Activated naive CD8-positive, alpha-beta T cell treated with anti-CD3 and anti-CD28 coated beads, Interleukin-2, amount 50 U/mL, for 24 hours (primary cell): Measurements from ENCODE around the gene HMGCS1.
"Not testable (repeated sequence)": the region's sequence is repeated elsewhere in the genome, so short reads cannot be mapped to it uniquely, and the experiment has no call there.

ENCODE experiments used
- ATAC-seq: fragments of 150-1000 bp; cut with Tn5 transposase; one replicate; pipeline ENCODE4 v1.10.0; 2021
- DNase-seq: peaks from one replicate; pipeline ENCODE4 v3.0.0; 2021
- H3K27ac Mint-ChIP-seq: one replicate; pipeline ENCODE4 v1.8.0; 2021; ENCODE audit warnings: mild to moderate bottlenecking, mixed read lengths
- H3K27me3 Mint-ChIP-seq: one replicate; pipeline ENCODE4 v1.8.0; 2021; ENCODE audit warnings: mixed read lengths
- H3K36me3 Mint-ChIP-seq: one replicate; pipeline ENCODE4 v1.8.0; 2021; ENCODE audit warnings: low read depth, mixed read lengths
- H3K4me1 Mint-ChIP-seq: one replicate; pipeline ENCODE4 v1.8.0; 2021; ENCODE audit warnings: mixed read lengths
- H3K4me3 Mint-ChIP-seq: one replicate; pipeline ENCODE4 v1.8.0; 2021; ENCODE audit warnings: mild to moderate bottlenecking, moderate library complexity, mixed read lengths
- H3K9me3 Mint-ChIP-seq: one replicate; pipeline ENCODE4 v1.8.0; 2021; ENCODE audit warnings: mixed read lengths

HMGCS1 gene

DNA sequence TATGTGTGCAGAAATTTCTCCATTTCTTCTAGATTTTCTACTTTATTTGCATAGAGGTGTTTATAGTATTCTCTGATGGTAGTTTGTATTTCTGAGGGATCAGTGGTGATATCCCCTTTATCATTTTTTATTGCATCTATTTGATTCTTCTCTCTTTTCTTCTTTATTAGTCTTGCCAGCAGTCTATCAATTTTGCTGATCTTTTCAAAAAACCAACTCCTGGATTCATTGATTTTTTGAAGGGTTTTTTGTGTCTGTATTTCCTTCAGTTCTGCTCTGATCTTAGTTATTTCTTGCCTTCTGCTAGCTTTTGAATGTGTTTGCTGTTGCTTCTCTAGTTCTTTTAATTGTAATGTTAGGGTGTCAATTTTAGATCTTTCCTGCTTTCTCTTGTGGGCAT lies 12.4 kb upstream of the HMGCS1 start:
- DNase-seq, ATAC-seq, H3K4me3 Mint-ChIP-seq, H3K4me1 Mint-ChIP-seq, H3K36me3 Mint-ChIP-seq, H3K27ac Mint-ChIP-seq, H3K27me3 Mint-ChIP-seq: not testable (repeated sequence)
- H3K9me3 Mint-ChIP-seq = peaks cover 11% of the 10 kb centered on the region

DNA sequence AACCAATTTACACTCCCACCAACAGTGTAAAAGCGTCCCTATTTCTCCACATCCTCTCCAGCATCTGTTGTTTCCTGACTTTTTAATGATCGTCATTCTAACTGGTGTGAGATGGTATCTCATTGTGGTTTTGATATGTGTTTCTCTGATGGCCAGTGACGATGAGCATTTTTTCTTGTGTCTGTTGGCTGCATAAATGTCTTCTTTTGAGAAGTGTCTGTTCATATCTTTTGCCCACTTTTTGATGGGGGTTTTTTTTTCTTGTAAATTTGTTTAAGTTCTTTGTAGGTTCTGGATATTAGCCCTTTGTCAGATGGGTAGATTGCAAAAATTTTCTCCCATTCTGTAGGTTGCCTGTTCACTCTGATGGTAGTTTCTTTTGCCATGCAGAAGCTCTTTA lies 10.3 kb upstream of the HMGCS1 start:
- peaks cover 11% of the 10 kb centered on the region for H3K9me3 Mint-ChIP-seq
- not testable (repeated sequence) for H3K27me3 Mint-ChIP-seq, DNase-seq, H3K27ac Mint-ChIP-seq, ATAC-seq, H3K4me1 Mint-ChIP-seq, H3K36me3 Mint-ChIP-seq, H3K4me3 Mint-ChIP-seq

DNA sequence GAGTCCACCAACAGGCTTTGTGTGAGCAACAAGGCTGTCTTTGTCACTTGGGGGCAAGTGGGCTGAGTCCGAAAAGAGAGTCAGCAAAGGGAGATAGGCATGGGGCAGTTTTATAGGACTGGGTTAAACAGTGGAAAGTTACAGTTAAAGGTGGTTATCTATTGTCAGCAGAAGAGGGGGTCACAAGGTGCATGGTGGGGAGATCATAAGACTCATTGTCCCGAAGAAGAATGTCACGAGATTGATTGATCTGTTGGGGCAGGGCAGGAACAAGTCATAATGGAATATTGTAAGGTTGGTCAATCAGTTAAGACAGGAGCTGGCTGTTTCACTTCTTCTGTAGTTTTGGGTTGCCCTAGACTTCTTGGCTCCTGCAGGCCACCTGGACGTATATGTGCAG lies 7.6 kb upstream of the HMGCS1 start:
- H3K36me3 Mint-ChIP-seq = no peaks in the 10 kb centered on the region
- H3K27ac Mint-ChIP-seq = no peak overlapping the region
- peaks cover under 1% of the 10 kb centered on the region for H3K9me3 Mint-ChIP-seq
- H3K4me3 Mint-ChIP-seq = no peak overlapping the region
- DNase-seq = no peak
- peaks cover 11% of the 10 kb centered on the region for H3K4me1 Mint-ChIP-seq
- no peaks in the 10 kb centered on the region for H3K27me3 Mint-ChIP-seq
- ATAC-seq = no peak

DNA sequence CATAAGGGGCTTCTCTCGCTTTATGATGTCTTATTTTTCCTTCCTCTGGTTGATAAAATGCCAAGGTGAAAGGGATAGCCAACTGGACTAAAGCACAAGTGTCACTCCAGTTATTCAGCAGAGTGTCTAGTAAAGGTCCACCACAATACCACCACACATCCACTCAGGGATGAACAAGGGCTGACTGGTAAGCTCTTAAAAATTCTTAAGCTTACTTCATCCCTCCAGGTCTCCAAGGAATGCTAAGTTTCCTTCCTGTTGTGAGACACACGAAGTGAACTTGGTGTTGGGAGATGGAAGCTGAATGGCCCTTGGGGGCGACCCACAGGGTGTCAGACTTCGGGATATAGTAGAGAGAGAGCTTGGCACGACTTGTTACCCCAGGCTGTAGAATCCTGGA lies 3.2 kb upstream of the HMGCS1 start:
- ATAC-seq (no peak), DNase-seq (no peak)
- Mint-ChIP-seq H3K27ac (peak overlapping the region; percentile 97), H3K4me3 (peak overlapping the region; percentile 35), H3K9me3 (peaks cover 10% of the 10 kb centered on the region), H3K36me3 (peaks cover 14% of the 10 kb centered on the region), H3K27me3 (peaks cover 3% of the 10 kb centered on the region), H3K4me1 (peaks cover 48% of the 10 kb centered on the region)

DNA sequence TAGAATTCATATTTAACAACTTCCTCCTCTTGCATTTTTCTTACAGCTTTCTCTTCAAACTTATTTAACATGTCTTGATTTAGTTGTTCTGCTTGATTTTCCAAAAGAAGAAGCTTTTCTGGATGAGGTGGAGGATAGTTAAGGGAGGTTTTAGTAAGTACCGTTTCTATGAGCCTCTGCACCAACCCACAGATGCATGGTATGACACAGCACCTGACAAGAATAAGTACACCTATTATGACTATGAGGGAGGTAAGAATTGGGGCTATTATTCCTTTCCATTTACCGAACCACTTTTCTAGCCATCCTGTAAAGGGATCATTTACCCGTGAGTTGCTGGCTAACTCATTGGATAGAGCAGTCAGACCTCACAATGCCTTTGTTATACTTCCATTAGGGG lies 2.5 kb upstream of the HMGCS1 start:
- Mint-ChIP-seq H3K27ac (peak overlapping the region; percentile 97), H3K36me3 (peaks cover 20% of the 10 kb centered on the region), H3K27me3 (peaks cover 3% of the 10 kb centered on the region), H3K9me3 (peaks cover 10% of the 10 kb centered on the region), H3K4me3 (peak overlapping the region; percentile 35), H3K4me1 (peaks cover 54% of the 10 kb centered on the region)
- ATAC-seq = no peak
- no peak for DNase-seq

DNA sequence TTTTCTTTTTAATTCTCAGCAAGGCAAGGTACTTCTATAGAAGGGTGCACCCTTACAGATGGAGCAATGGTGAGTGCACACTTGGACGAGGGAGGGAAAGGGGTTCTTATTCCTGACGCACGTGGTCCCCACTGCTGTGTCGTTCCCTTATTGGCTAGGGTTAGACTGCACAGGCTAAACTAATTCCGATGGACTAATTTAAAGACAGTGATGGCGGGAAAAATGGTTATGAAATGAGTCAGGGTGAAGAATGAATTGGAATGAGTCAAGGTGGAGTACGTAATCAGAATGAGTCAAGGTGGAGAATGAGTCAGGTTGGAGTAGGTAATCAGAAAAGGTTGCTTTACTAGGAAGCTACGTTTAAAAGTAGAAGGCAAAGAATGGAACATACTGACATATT lies 2.1 kb upstream of the HMGCS1 start:
- H3K4me1 Mint-ChIP-seq = peaks cover 56% of the 10 kb centered on the region
- DNase-seq (peak; percentile 25), ATAC-seq (peak; percentile 29)
- peaks cover 3% of the 10 kb centered on the region for H3K27me3 Mint-ChIP-seq
- H3K27ac Mint-ChIP-seq = peak overlapping the region; percentile 97
- H3K4me3 Mint-ChIP-seq = peak overlapping the region; percentile 35
- H3K9me3 Mint-ChIP-seq = peaks cover 10% of the 10 kb centered on the region
- peaks cover 22% of the 10 kb centered on the region for H3K36me3 Mint-ChIP-seq

DNA sequence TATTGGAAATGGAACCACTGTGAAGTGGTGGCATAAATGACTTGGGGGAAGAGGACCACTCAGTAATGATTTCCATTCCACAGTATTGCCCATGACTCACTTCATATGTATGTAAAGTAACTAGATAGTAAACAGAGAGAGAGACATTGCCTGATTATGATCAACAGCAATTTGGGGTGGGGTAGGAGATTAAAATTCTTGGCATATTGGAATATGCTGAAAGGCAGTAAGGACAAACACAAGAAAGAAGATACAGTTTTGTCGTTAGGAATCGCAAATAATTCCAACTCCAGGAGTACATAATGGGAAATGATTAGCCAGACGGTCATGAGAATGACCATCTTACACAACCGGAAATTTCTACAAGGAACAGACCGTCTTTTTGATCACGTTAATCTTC lies 1.5 kb upstream of the HMGCS1 start:
- H3K4me3 Mint-ChIP-seq = peak overlapping the region; percentile 45

DNA sequence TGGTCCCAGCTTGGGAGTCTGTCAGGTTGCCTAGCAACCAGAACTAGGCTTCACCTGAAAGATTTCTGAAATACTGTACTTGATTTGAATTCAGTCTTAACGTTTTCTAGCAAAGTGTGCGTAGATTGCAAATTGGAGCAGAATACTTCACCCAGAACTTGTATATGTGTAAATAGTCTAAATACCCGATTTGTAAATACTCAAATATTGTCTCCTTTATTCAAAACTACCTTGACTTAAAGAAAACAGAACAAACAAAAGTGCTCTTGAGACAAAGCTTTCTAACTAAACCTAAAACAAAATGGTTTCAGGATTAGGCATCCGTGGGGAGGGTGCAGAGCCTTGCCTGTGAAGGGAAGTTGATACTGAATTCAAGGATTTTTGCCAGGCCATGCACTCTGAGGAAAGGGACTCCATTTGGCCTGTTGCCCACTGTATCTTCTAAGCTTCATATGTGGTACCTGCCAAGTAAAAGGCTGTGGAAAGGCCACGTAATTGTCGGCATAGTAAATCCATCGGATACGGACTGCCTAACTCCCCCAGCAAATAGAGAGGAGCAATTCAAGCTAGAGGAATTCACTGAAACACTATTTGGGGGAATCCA lies 744 bp upstream of the HMGCS1 start:
- peaks cover 10% of the 10 kb centered on the region for H3K9me3 Mint-ChIP-seq
- peak overlapping the region; percentile 92 for H3K4me3 Mint-ChIP-seq
- H3K27me3 Mint-ChIP-seq = peaks cover 3% of the 10 kb centered on the region
- ATAC-seq (no peak), DNase-seq (no peak)
- peak overlapping the region; percentile 97 for H3K27ac Mint-ChIP-seq
- peaks cover 69% of the 10 kb centered on the region for H3K4me1 Mint-ChIP-seq
- peaks cover 32% of the 10 kb centered on the region for H3K36me3 Mint-ChIP-seq

More for the DNA sequence above, 1.5 kb upstream of the HMGCS1 start:
- Mint-ChIP-seq H3K36me3 (peaks cover 26% of the 10 kb centered on the region), H3K27ac (peak overlapping the region; percentile 97), H3K9me3 (peaks cover 10% of the 10 kb centered on the region), H3K4me1 (peaks cover 62% of the 10 kb centered on the region), H3K27me3 (peaks cover 3% of the 10 kb centered on the region)
- ATAC-seq = no peak
- DNase-seq = no peak

DNA sequence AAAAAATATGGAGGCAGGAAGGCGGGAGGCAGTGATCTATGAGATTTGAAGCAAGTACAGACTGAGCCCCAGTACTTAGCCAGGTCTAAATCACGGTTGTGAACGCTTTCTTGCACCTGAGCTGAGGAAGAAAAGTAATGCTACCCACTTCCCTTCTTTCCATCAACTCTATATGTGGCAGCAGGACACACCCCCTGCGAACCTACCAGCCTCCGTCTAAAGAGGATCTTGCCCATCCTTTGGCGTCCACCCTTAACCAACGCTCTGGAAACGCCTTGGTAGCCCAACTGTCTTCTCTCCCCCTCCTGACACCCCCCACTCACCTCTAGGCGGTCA lies 545 bp downstream of the HMGCS1 start:
- peaks cover 32% of the 10 kb centered on the region for H3K36me3 Mint-ChIP-seq
- H3K9me3 Mint-ChIP-seq = peaks cover 10% of the 10 kb centered on the region
- H3K4me3 Mint-ChIP-seq = peak overlapping the region; percentile 92
- H3K27me3 Mint-ChIP-seq = peaks cover 3% of the 10 kb centered on the region
- H3K27ac Mint-ChIP-seq = peak overlapping the region; percentile 97
- no peak for DNase-seq
- peak; percentile 6 for ATAC-seq
- peaks cover 78% of the 10 kb centered on the region for H3K4me1 Mint-ChIP-seq

DNA sequence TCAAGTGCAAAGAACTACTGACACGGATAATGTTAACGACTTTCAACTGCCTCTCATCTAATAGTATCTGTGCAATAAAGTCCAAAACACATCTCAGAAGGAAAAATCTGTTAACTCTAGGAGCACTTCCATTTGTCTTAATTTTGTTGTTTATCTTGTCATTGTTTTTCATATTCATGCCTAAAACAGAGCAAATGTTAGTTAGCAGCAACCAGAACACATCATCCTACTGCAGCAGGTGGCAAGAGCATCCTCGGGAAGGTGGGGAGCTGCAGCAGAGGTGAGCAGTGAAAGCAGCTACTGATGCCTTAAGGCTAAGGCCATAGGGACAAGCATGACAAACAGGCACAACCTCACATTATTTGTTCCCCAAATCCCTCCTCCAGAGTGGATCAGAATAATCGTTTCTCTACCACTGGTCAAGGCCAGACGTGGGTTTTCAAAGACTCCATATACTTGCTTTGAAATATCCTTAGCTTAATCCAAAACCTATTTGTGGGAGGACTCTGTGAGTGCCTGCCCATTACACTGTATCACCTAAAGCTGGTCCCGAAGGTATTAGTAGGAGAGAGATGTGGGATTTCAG lies 1.0 kb downstream of the HMGCS1 start:
- H3K4me3 Mint-ChIP-seq = peak overlapping the region; percentile 92
- H3K27ac Mint-ChIP-seq = peak overlapping the region; percentile 97
- no peak for ATAC-seq
- peaks cover 32% of the 10 kb centered on the region for H3K36me3 Mint-ChIP-seq
- peaks cover 3% of the 10 kb centered on the region for H3K27me3 Mint-ChIP-seq
- DNase-seq = no peak
- peaks cover 79% of the 10 kb centered on the region for H3K4me1 Mint-ChIP-seq
- H3K9me3 Mint-ChIP-seq = peaks cover 10% of the 10 kb centered on the region

DNA sequence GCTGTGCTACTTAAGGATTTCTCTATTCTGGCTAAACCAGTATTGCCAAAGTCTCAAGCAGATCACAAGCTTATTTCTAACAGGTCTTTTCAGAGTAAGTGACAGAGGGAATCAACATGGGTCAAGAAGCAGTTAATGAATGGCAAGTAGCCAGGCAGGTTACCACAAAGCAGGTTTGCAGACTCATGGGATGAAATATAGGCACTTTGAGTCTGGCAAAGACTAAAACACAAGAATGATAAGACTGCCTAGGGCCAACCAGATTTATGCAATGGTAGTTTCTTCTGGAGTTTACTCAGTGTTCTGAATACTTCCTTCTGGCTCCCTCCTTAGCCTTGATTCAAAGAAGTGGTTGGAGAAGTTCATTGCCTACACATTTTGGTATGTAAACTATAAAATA lies 3.6 kb downstream of the HMGCS1 start:
- ATAC-seq (no peak), DNase-seq (no peak)
- Mint-ChIP-seq H3K9me3 (peaks cover 6% of the 10 kb centered on the region), H3K4me3 (no peak overlapping the region), H3K36me3 (peaks cover 43% of the 10 kb centered on the region), H3K27ac (peak overlapping the region; percentile 37), H3K4me1 (peaks cover 77% of the 10 kb centered on the region), H3K27me3 (peaks cover 3% of the 10 kb centered on the region)

DNA sequence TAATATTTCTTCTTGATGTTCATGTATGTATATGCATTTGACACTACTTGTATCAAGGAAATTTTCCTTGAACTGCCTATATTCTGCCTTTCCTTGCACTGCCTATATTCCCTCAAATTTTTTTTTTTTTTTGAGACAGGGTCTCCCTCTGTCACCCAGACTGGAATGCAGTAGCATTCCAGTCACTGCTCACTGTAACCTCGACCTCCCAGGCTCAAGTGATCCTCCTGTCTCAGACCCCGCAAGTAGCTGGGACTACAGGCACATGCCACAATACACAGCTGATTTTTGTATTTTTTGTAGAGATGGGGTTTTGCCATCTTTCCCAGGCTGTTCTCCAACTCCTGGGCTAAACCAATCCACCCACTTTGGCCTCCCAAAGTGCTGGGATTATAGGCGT lies 4.1 kb downstream of the HMGCS1 start:
- peaks cover 77% of the 10 kb centered on the region for H3K4me1 Mint-ChIP-seq
- DNase-seq (no peak), ATAC-seq (no peak)
- H3K4me3 Mint-ChIP-seq = no peak overlapping the region
- H3K36me3 Mint-ChIP-seq = peaks cover 48% of the 10 kb centered on the region
- H3K27ac Mint-ChIP-seq = peak overlapping the region; percentile 56
- H3K9me3 Mint-ChIP-seq = peaks cover 4% of the 10 kb centered on the region
- peaks cover 3% of the 10 kb centered on the region for H3K27me3 Mint-ChIP-seq

DNA sequence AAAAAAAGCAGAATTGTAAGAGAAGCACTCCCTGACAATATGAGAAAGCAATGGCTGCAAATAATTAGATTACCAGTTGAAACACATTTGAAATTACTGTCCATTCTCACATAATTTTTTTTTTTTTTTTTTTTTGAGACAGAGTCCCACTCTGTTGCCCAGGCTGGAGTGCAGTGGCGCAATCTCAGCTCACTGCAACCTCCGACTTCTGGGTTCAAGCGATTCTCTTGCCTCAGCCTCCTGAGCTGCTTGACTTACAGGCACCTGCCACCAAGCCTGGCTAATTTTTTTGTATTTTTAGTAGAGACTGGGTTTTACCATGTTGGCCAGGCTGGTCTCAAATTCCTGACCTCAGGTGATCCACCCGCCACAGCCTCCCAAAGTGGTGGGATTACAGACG lies 6.3 kb downstream of the HMGCS1 start:
- not testable (repeated sequence) for ATAC-seq, H3K27me3 Mint-ChIP-seq, H3K27ac Mint-ChIP-seq, DNase-seq, H3K9me3 Mint-ChIP-seq
- peaks cover 85% of the 10 kb centered on the region for H3K4me1 Mint-ChIP-seq
- peaks cover 56% of the 10 kb centered on the region for H3K36me3 Mint-ChIP-seq
- H3K4me3 Mint-ChIP-seq = peak overlapping the region; percentile 2

DNA sequence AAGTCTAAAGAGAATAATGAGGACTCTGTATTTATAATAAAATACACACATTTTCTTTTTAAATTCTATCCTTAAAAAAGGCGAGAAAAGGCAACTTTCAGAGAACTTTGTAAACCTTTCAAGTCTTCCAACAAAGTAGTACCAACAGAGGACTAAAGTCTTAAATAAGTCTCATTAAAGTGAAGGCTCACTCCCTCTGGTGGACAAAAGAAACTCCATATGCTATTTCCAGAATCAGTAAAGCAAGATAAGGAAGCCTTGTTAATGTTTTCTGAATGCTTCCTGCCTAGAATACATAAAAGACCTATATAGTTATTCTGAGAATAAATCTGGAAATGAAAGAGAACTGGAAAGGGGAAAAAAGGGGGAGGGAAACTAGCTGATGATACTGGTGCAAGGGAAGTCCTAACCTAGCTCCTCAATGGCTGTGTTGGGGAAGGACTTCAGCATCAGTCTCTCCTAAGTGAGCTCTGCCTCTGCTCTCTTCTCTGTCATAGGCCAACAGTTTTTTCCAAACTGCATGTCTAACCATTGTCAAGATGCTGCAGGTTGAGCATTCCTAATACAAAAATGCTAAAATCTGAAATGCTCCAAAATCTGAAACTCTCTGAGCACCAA lies 7.2 kb downstream of the HMGCS1 start:
- DNase-seq (no peak), ATAC-seq (peak; percentile 26)
- peak overlapping the region; percentile 2 for H3K4me3 Mint-ChIP-seq
- H3K36me3 Mint-ChIP-seq = peaks cover 58% of the 10 kb centered on the region
- H3K27me3 Mint-ChIP-seq = no peaks in the 10 kb centered on the region
- H3K4me1 Mint-ChIP-seq = peaks cover 82% of the 10 kb centered on the region
- H3K27ac Mint-ChIP-seq = peak overlapping the region; percentile 81
- H3K9me3 Mint-ChIP-seq = no peaks in the 10 kb centered on the region

DNA sequence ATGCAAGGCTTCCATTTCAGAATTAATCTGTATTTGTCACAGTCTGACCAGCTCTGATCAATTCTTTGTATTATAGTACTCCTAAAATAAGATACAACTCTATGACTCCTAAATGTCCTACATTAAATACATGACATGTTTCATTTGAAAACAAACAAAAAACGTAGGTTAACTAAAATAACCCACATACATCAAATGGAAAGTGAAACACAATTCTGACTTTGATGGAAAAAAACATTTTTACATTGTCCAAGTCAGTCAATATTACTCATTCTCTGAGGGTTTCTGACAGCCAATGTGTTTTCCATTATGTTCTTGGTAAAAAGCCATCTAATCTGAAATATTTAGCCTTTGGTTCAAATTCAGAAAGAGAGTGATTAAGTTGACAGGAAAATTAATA lies 8.7 kb downstream of the HMGCS1 start:
- Mint-ChIP-seq H3K27ac (peak overlapping the region; percentile 84), H3K4me3 (peak overlapping the region; percentile 40), H3K4me1 (peaks cover 72% of the 10 kb centered on the region), H3K9me3 (no peaks in the 10 kb centered on the region), H3K36me3 (peaks cover 57% of the 10 kb centered on the region), H3K27me3 (no peaks in the 10 kb centered on the region)
- DNase-seq (no peak), ATAC-seq (peak; percentile 77)
